T-helper 17 cell (primary cell): ENCODE data around the gene COG6. TPM values are rescaled to one million over a fixed set of nuclear protein-coding genes. Genes with fewer than 3 reads are reported as not detected.
A peak's percentile ranks its signal among the peaks of the same experiment; 100 is the strongest.

Source experiments
- ATAC-seq: fragments of 150-1000 bp; cut with Tn5 transposase; 2 replicates; pipeline ENCODE4 v1.10.0; 2021; ENCODE audit warnings: mild to moderate bottlenecking, moderate library complexity
- DNase-seq, 3 donors: peaks; one replicate each; pipeline versions ENCODE4 v3.0.0 to v3.0.0-alpha.2; 2020 to 2021
- H3K9me3 ChIP-seq: one replicate; pipeline ENCODE4 v1.7.0; 2013; ENCODE audit warnings: low read length, mild to moderate bottlenecking; ENCODE audit not compliant: control insufficient read depth, poor library complexity, severe bottlenecking
- H3K27ac Mint-ChIP-seq: one replicate; pipeline ENCODE4 v1.8.0; 2022; ENCODE audit warnings: mild to moderate bottlenecking, moderate library complexity, mixed read lengths
- H3K27me3 Mint-ChIP-seq: one replicate; pipeline ENCODE4 v1.8.0; 2022; ENCODE audit warnings: mixed read lengths
- H3K36me3 Mint-ChIP-seq: one replicate; pipeline ENCODE4 v1.8.0; 2022; ENCODE audit warnings: low read depth, mixed read lengths
- H3K4me1 Mint-ChIP-seq: one replicate; pipeline ENCODE4 v1.8.0; 2022; ENCODE audit warnings: mild to moderate bottlenecking, mixed read lengths
- H3K4me3 Mint-ChIP-seq: one replicate; pipeline ENCODE4 v1.8.0; 2022; ENCODE audit warnings: mild to moderate bottlenecking, moderate library complexity, mixed read lengths
- total RNA-seq, 4 donors: library from RNA in 2 of 4; stranded (reverse) in 2 of 4; gene quantifications; one replicate each; pipeline ENCODE4 v1.2.3 and lab custom pipeline; 2022 to 2026

Gene COG6
- total RNA-seq, 2 donors from 2014 or later, result 20.2 to 25.7 TPM

DNA sequence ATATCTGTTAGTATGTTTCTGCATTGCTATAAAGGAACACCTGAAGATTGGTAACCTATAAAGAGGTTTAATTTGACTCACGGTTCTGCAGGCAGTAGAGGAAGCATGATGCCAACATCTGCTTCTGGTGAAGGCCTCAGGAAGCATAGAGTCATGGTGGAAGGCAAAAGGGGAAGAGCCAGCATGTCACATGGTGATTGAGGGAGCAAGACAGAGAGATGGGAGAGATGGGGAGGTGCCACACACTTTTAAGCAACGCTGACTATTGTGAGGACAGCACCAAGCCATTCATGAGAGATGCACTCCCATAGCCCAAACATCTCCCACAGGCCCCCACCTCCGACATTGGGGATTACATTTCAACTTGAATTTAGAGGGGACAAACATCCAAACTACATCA, 32.8 kb downstream of the COG6 start:
- no peak overlapping the region for H3K4me3 Mint-ChIP-seq
- peak overlapping the region; percentile 85 for H3K27ac Mint-ChIP-seq
- peaks cover 12% of the 10 kb centered on the region for H3K4me1 Mint-ChIP-seq
- no peak for ATAC-seq
- H3K27me3 Mint-ChIP-seq, result no peaks in the 10 kb centered on the region
- H3K9me3 ChIP-seq, result no peaks in the 10 kb centered on the region
- H3K36me3 Mint-ChIP-seq, result peaks cover 13% of the 10 kb centered on the region
- no peak for DNase-seq

- peaks cover 13% of the 10 kb centered on the region for H3K36me3 Mint-ChIP-seq
- DNase-seq, result no peak
- no peaks in the 10 kb centered on the region for H3K9me3 ChIP-seq
- no peak for ATAC-seq
- H3K27me3 Mint-ChIP-seq, result no peaks in the 10 kb centered on the region
- peak overlapping the region; percentile 85 for H3K27ac Mint-ChIP-seq
- no peak overlapping the region for H3K4me3 Mint-ChIP-seq
- peaks cover 12% of the 10 kb centered on the region for H3K4me1 Mint-ChIP-seq
These were observed 33.4 kb downstream of the COG6 start for GRCh38 chr13:39688699-39689405.

GRCh38 chr13:39692660-39693438, 37.4 kb downstream of the COG6 start:
- ATAC-seq (no peak), DNase-seq (no peak)
- Mint-ChIP-seq H3K27ac (no peak overlapping the region), H3K4me1 (peaks cover 12% of the 10 kb centered on the region), H3K4me3 (peak overlapping the region; percentile 31), H3K36me3 (peaks cover 11% of the 10 kb centered on the region), H3K27me3 (no peaks in the 10 kb centered on the region)
- no peaks in the 10 kb centered on the region for H3K9me3 ChIP-seq

GRCh38 chr13:39699274-39699673, 43.8 kb downstream of the COG6 start:
- Mint-ChIP-seq H3K4me1 (peaks cover 4% of the 10 kb centered on the region), H3K27ac (no peak overlapping the region), H3K27me3 (no peaks in the 10 kb centered on the region), H3K4me3 (no peak overlapping the region), H3K36me3 (no peaks in the 10 kb centered on the region)
- no peak for DNase-seq
- H3K9me3 ChIP-seq, result no peaks in the 10 kb centered on the region
- no peak for ATAC-seq

- peaks cover 4% of the 10 kb centered on the region for H3K36me3 Mint-ChIP-seq
These were observed 57.2 kb downstream of the COG6 start for GRCh38 chr13:39712626-39713025.

DNA sequence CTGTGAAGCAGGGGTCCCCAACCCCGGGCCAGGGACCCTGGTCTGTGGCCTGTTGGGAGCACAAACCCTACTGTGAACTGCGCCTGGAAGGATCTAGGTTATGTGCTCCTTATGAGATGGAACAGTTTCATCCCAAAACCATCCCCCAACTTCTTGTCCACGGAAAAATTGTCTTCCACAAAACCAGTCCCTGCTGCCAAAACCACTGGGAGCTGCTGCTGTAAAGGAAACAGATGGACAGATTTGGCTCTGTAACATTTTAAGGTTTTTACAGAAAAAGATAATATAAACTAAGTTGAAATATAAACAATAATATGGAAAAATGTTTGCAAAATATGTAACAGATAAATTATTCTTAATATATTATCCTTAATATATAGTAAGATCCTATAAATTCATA, 73.7 kb downstream of the COG6 start:
- no peak overlapping the region for H3K4me3 Mint-ChIP-seq
- DNase-seq (no peak), ATAC-seq (no peak)
- H3K9me3 ChIP-seq, result no peaks in the 10 kb centered on the region
- H3K4me1 Mint-ChIP-seq, result peaks cover 7% of the 10 kb centered on the region
- H3K36me3 Mint-ChIP-seq, result peaks cover 31% of the 10 kb centered on the region
- no peak overlapping the region for H3K27ac Mint-ChIP-seq
- H3K27me3 Mint-ChIP-seq, result no peaks in the 10 kb centered on the region

More at GRCh38 chr13:39712626-39713025, 57.2 kb downstream of the COG6 start:
- no peak overlapping the region for H3K27ac Mint-ChIP-seq
- H3K9me3 ChIP-seq, result no peaks in the 10 kb centered on the region
- ATAC-seq (no peak), DNase-seq (no peak)
- no peaks in the 10 kb centered on the region for H3K4me1 Mint-ChIP-seq
- H3K4me3 Mint-ChIP-seq, result no peak overlapping the region
- H3K27me3 Mint-ChIP-seq, result no peaks in the 10 kb centered on the region

GRCh38 chr13:39734952-39735351, 79.5 kb downstream of the COG6 start:
- DNase-seq (no peak), ATAC-seq (no peak)
- H3K27ac Mint-ChIP-seq, result no peak overlapping the region
- no peak overlapping the region for H3K4me3 Mint-ChIP-seq
- peaks cover 34% of the 10 kb centered on the region for H3K36me3 Mint-ChIP-seq
- no peaks in the 10 kb centered on the region for H3K27me3 Mint-ChIP-seq
- peaks cover 5% of the 10 kb centered on the region for H3K4me1 Mint-ChIP-seq
- H3K9me3 ChIP-seq, result no peaks in the 10 kb centered on the region

DNA sequence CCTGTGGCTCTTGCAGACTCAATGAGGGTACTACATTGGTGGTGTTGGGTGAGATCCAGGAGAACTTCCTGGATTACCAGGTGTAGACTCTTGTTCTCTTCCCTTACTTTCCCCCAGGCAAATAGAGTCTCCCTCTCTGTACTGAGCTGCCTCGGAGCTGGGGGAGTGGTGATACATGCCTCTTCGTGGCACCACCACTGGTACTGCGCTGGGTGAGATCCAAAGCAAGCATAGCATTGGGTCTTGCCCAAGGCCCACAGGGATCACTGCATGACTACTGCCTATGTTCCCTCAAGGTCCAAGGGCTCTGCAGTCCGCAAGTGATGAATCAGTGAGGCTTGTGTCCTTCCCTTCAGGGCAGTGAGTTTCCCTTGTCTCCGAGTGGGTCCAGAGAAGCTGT, 81.6 kb downstream of the COG6 start:
- DNase-seq (no peak), ATAC-seq (no peak)
- Mint-ChIP-seq H3K27ac (no peak overlapping the region), H3K27me3 (no peaks in the 10 kb centered on the region), H3K4me3 (no peak overlapping the region), H3K36me3 (peaks cover 30% of the 10 kb centered on the region), H3K4me1 (peaks cover 5% of the 10 kb centered on the region)
- no peaks in the 10 kb centered on the region for H3K9me3 ChIP-seq

DNA sequence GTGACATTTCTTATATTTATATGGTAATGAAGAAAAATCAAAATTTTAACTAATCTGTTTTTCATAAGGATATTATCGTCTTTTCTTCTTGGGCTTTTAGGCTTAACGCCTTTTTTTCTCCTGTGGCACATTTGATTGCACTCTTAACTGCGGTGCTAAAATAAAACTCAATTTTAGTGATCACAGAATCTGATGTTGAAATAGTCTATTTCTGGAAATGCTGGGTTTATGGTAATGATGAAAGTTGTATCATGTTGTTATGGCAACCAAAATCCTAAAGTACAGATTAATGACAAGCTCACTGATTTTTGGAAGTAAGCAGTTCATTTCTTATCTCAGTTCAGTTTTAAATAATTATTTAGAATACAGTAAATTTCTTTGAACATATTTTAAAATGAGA, 85.3 kb downstream of the COG6 start:
- Mint-ChIP-seq H3K36me3 (peaks cover 12% of the 10 kb centered on the region), H3K27ac (no peak overlapping the region), H3K4me3 (no peak overlapping the region), H3K4me1 (peaks cover 1% of the 10 kb centered on the region), H3K27me3 (no peaks in the 10 kb centered on the region)
- no peak for DNase-seq
- ATAC-seq, result no peak
- H3K9me3 ChIP-seq, result no peaks in the 10 kb centered on the region

DNA sequence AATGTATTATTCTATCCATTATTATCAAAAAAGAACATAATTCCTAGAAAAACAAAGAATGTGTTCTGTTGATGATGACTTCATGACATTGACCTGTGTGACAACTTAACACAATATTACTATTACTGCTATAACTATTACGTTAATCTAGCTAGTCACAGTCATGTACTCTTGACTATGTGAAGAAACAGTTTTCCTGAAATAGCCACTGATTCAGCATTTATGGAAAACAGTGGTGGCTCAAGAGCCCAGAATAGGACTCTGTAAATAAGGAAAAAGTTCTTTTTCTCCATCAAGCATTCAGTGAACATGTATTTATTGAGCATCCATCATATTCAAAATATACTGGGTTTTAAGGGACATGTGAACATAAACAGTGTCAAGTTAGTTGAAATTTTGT, 93.5 kb downstream of the COG6 start:
- Mint-ChIP-seq H3K27me3 (no peaks in the 10 kb centered on the region), H3K36me3 (peaks cover 2% of the 10 kb centered on the region), H3K4me1 (no peaks in the 10 kb centered on the region), H3K4me3 (no peak overlapping the region), H3K27ac (no peak overlapping the region)
- no peak for ATAC-seq
- no peak for DNase-seq
- H3K9me3 ChIP-seq, result no peaks in the 10 kb centered on the region

DNA sequence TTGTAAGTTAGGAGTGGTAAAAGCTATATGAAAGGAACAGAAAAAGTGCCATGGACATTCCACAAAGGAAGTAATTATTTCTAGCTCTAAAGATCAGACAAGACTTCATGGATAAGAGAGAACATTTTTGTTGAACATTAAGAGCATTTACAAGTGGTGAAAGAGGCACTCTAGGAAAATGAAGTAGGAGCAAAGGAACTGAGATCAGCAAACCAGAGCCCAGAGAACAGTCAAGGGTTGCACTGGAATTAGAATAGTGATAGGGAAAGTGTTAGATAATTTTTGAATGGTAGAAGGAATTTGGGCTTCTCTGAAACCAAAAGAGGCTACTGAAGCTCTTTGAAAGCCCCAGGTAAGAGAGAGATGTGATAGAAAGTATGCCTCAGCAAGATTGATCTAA, 94.1 kb downstream of the COG6 start:
- Mint-ChIP-seq H3K27ac (no peak overlapping the region), H3K27me3 (no peaks in the 10 kb centered on the region), H3K4me1 (no peaks in the 10 kb centered on the region), H3K36me3 (peaks cover 2% of the 10 kb centered on the region), H3K4me3 (no peak overlapping the region)
- no peak for ATAC-seq
- no peaks in the 10 kb centered on the region for H3K9me3 ChIP-seq
- DNase-seq, result no peak

GRCh38 chr13:39751805-39752204, 96.3 kb downstream of the COG6 start:
- H3K4me1 Mint-ChIP-seq, result no peaks in the 10 kb centered on the region
- DNase-seq (no peak), ATAC-seq (no peak)
- H3K9me3 ChIP-seq, result no peaks in the 10 kb centered on the region
- no peaks in the 10 kb centered on the region for H3K27me3 Mint-ChIP-seq
- H3K36me3 Mint-ChIP-seq, result peaks cover 2% of the 10 kb centered on the region
- no peak overlapping the region for H3K27ac Mint-ChIP-seq
- H3K4me3 Mint-ChIP-seq, result no peak overlapping the region

DNA sequence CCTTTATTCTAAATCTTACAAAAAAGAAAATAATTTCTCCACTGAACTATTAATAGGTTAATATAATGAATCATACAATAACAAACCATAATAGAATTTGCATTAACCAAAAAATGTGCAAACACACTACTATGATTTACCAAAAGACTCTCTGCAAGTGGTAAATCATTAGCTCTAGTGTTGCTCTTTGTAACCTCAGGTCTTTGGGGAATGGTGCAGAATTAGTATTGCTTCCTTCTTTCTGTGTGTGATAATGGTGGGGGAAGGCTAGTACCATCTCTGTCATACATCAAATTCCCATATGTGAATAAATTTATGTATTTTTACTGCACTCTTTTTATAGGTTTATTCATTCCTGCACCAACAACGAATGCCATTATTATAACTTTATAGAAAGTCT, 105.1 kb downstream of the COG6 start:
- no peaks in the 10 kb centered on the region for H3K36me3 Mint-ChIP-seq
- H3K9me3 ChIP-seq, result no peaks in the 10 kb centered on the region
- ATAC-seq (no peak), DNase-seq (no peak)
- no peaks in the 10 kb centered on the region for H3K27me3 Mint-ChIP-seq
- no peak overlapping the region for H3K4me3 Mint-ChIP-seq
- no peak overlapping the region for H3K27ac Mint-ChIP-seq
- no peaks in the 10 kb centered on the region for H3K4me1 Mint-ChIP-seq
